GM12801 (cell line): ENCODE measurements around the gene EIF4EBP3.

Experiments used
- TF ChIP-seq, protein P1 (sequence below): IDR thresholded peaks from one replicate; pipeline ENCODE4 v1.5.1; 2011; ENCODE audit warnings: control low read depth; ENCODE audit not compliant: insufficient read length; ENCODE audit errors: extremely low read depth

The EIF4EBP3 gene

GRCh38 chr5:140557136-140557805 is 9.8 kb downstream of the EIF4EBP3 start, which contains the start of gene SRA1:
Gene SRA1, minus strand, starts transcription at chr5:140557473. Its CDS starts 21 bp downstream, at chr5:140557452.
- TF ChIP-seq, protein P1, sequence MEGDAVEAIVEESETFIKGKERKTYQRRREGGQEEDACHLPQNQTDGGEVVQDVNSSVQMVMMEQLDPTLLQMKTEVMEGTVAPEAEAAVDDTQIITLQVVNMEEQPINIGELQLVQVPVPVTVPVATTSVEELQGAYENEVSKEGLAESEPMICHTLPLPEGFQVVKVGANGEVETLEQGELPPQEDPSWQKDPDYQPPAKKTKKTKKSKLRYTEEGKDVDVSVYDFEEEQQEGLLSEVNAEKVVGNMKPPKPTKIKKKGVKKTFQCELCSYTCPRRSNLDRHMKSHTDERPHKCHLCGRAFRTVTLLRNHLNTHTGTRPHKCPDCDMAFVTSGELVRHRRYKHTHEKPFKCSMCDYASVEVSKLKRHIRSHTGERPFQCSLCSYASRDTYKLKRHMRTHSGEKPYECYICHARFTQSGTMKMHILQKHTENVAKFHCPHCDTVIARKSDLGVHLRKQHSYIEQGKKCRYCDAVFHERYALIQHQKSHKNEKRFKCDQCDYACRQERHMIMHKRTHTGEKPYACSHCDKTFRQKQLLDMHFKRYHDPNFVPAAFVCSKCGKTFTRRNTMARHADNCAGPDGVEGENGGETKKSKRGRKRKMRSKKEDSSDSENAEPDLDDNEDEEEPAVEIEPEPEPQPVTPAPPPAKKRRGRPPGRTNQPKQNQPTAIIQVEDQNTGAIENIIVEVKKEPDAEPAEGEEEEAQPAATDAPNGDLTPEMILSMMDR = no peak

DNA sequence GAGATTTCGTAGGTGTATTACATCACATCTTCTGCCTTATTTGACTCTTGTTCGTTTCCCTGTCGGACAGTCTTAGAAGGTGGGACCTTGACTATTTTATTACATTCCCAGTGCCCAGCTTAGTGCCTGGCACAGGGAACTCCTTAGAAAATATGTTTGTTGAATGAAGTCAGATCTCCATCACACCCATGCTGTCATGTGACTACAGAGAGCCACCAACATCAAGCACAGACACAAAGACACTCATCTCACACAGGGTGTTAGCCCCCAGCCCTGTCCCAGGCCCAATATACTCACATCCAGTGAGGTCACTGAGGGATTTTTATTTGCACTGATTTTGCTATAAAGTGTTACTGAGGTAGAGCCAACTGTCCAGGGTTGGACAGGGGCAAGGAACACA is 10.5 kb downstream of the EIF4EBP3 start:
- TF ChIP-seq, protein P1 = no peak

- TF ChIP-seq, protein P1 = no peak
Observed at GRCh38 chr5:140558542-140558941, 11.1 kb downstream of the EIF4EBP3 start.

DNA sequence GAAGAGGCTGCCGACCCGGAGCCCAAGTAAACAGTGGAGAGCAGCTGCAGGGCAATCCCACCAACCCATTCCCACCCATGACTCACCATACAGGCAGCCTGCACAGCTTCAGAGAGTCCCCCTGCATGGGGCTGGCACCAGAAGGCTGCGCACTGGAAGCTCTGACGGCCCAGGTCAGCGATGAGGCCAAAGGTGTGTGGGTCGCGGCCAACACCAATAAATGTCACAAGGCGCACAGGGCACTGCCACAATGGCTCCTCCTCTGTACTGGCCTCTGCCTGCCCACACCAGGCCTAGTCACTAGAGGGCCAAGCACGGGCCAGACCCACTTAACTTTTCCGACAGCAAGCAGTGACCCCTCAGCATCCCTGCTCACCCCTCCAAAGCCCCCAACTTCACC is 12.8 kb downstream of the EIF4EBP3 start:
- TF ChIP-seq, protein P1 = no peak

DNA sequence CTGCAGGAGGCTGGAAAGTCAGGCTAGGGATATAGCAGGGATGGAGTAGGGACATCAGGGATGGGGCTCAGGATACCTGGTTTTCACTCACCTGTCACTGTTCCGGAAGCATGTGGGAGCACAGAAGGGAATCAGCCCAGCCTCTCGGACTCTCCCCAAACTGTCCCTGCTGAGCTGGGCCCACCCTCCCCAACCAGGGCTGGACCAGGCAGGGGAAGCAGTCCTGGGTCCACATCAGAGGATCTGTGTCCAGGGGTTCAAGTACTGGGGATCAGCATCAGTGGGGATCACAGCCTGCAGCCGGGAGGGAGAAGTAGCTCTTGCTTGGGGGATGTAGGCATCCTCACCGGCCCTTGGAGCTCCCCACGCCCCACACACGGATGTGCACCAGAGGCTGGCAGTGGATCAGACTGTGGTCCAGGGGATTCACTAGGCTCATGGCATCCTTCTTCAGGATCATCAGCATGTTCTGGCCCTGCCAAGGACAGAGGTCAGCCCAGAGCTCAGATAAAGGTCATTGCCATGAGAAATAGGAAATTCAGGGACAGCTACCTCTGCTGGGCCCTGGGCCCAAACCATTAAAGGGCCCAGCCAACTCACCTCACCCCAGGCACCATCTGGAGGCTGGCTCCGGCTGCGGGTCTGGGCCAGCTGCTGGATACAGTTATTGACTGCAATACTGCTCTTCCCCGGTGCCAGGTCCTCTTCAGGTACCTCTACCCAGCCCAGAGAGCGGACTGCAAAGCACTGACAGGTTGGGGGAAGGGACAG is 14.5 kb downstream of the EIF4EBP3 start:
- TF ChIP-seq, protein P1 = no peak

DNA sequence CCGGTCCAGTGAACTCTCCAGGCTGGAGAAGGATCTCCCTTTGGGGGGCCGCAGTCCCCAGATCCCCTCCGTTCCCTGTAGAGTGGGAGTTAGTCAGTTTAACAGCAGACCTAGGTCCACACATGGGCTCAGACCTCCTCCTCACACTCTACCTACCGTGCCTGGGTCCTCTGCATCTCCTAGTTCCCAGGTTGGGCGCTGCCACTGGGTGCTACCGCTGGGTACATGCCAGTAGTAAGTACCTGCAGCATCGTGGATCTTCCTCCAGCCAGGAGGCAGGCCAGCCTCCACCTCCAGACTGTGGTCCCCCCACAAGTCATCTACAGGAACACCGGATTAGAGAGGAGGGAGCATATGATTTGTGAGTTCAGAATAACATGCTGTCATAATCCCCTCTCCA is 16.1 kb downstream of the EIF4EBP3 start:
- TF ChIP-seq, protein P1 = no peak

DNA sequence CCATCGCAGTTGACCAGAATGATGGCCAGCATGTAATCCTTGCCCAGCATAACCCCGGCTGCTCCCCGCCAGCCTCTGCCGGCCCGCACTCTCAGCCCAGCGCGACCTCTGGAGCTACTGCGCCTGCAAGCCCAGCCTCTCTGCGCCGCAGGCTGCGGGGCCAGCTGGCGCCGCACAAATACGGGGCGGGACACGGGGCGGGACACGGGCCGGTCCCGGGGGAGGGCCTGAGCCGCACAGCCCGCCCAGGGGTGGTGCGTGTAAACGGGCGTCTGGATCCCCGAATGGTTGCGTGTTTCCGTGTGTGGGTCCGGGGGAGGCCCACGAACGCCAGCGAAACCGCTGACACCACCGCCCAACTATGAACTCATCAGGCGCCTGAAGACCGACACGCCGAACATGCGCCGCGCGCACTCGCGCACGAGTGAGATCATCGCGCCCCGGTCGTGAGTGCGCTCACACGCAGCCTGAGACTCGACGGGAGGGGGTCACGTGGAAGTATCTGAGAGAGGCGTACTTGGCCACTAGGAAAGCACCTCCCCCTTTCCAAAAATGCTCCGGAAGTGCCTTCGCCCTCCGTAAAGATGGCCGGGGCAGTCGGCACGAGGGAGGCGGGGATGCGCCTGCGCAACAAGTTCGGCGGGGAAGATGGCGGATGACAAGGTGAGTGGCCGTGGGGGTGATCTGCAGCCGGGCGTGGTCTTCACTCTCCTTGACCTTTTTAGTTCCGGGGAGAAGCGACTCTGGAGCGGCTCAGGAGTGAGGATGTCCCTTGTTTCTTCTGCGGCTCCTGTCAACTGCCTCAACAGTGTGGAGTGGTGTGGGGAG is 16.9 kb downstream of the EIF4EBP3 start, which contains the start of the genes APBB3 and SLC35A4:
Gene APBB3, minus strand, starts transcription at position 403 of the 828 bp plus-strand sequence. Its CDS starts 353 bp downstream, at position 50.
Gene SLC35A4, plus strand, starts transcription at position 633 of the 828 bp plus-strand sequence. CDS start 2,342 bp downstream, outside the sequence.
- TF ChIP-seq, protein P1 = no peak
